Measurements from ENCODE around the gene CD300LD. TPM values are rescaled to one million over a fixed set of nuclear protein-coding genes. Genes with fewer than 3 reads are reported as not detected.

Gene CD300LD
- total RNA-seq, 2 experiments from 2014 or later: not detected

DNA sequence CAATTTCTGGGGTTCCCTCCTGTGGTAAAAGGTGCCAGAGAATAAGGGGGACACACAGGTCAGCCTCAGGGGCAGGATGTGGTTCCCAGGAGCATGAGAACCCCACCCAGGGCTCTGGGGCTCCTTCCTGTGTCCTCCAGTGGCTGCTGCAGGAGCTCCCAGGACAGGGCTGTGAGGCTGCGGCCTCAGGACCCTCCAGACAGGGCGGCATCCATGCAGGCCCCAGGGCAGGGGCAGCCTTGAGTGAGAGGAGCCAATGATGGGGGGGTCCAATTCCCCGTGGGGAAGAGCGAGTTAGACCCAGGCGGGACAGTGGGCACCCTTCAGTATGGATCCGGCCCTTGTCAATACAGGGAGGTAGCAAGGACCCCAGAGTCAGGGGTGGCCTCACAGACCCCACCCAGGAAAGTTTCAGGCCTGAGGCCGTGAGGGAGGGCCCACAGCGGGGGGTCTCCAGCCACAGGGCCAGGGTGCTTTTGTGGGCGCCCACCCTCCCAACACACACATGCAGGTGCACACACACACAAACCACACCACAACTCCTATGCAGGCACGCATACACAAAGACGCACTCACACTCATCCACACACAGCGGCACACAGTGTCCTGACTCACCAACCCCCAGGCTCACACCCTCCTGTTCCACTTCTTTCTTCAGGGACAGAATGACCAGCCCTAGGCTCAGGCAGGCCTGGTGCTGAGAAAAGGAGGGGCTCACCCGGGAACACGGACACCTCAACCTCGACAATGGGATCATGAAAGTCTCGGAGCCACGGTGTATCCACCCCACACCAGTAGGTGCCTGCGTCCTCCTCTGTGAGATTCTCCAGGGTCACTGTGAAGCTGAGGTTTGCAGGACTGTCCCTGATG lies 48.0 kb downstream of the CD300LD start:
- Mint-ChIP-seq H3K36me3 (ENCODE audit: low read depth) (no peaks in the 10 kb centered on the region), H3K27ac (no peak overlapping the region), H3K27me3 (peaks cover 17% of the 10 kb centered on the region), H3K9me3 (no peaks in the 10 kb centered on the region), H3K4me3 (no peak overlapping the region), H3K4me1 (peaks cover 51% of the 10 kb centered on the region)
- POLR2A ChIA-PET: no interaction called here
- CTCF ChIA-PET: no interaction called here
- DNase-seq: no peak

GRCh38 chr17:74543406-74543805 lies 48.7 kb downstream of the CD300LD start:
- peaks cover 44% of the 10 kb centered on the region for H3K4me1 Mint-ChIP-seq
- H3K36me3 Mint-ChIP-seq (ENCODE audit: low read depth): no peaks in the 10 kb centered on the region
- ChIA-PET POLR2A (no interaction called here), CTCF (no interaction called here)
- H3K27me3 Mint-ChIP-seq: peaks cover 15% of the 10 kb centered on the region
- H3K4me3 Mint-ChIP-seq: no peak overlapping the region
- DNase-seq: no peak
- no peak overlapping the region for H3K27ac Mint-ChIP-seq
- no peaks in the 10 kb centered on the region for H3K9me3 Mint-ChIP-seq

DNA sequence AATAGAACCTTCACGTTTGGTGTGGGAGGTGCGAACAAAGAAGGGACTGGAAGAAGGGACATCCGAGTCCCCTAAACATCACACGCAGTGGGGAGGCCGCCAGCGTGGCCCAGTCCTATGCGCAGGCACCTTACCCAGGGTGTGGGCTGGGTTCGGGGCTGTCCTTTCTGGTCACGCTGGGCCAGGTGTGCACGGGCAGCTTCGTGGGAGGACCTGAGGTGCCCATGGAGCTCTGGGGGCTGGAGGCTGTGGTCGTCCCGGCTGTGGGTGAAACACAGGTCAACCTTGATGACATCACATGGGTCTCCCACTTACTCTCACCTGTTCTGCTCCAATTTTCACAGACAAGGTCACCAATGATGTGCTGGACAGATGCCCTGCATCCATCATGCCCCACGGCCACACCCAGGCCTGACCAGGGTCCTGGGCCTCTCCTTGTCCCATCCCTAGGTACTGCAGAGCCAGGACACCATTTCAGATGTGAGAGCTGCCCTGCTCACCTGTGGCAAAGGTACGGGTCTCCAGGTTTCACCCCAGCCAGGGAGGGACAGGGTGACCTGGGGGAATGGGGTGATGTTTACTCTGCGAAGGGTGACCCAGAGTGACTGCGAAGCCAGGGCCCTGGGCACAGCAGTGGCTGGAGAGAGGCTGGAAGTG lies 49.2 kb downstream of the CD300LD start:
- CTCF ChIA-PET: no interaction called here
- peaks cover 19% of the 10 kb centered on the region for H3K27me3 Mint-ChIP-seq
- no peaks in the 10 kb centered on the region for H3K36me3 Mint-ChIP-seq (ENCODE audit: low read depth)

DNA sequence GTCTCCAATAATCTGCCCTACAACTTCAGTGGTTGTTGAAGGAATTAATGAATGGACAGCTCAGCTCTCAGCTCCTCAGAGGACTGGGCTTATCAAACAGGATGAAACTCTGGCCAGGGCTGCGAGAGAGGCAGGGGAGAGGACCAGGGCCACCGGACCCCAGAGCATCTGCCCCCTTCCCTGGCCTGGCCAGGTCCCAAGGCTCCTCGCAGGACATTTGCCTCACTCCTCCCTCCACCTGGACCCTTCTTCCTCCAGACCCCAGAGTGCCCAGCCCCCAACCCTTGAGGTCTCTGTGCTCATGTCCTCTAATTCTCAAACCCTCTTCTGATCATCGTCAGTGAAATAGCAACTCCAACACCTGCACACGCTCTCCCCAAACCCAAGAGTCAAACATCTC lies 49.9 kb downstream of the CD300LD start:
- ChIA-PET CTCF (no interaction called here), POLR2A (no interaction called here)
- Mint-ChIP-seq H3K27me3 (peaks cover 21% of the 10 kb centered on the region), H3K9me3 (no peaks in the 10 kb centered on the region), H3K4me1 (peaks cover 31% of the 10 kb centered on the region), H3K4me3 (no peak overlapping the region), H3K36me3 (ENCODE audit: low read depth) (no peaks in the 10 kb centered on the region), H3K27ac (no peak overlapping the region)
- DNase-seq: no peak

More for the DNA sequence above, 49.2 kb downstream of the CD300LD start:
- Mint-ChIP-seq H3K9me3 (no peaks in the 10 kb centered on the region), H3K4me3 (no peak overlapping the region), H3K4me1 (peaks cover 38% of the 10 kb centered on the region), H3K27ac (no peak overlapping the region)
- no peak for DNase-seq
- POLR2A ChIA-PET: no interaction called here

DNA sequence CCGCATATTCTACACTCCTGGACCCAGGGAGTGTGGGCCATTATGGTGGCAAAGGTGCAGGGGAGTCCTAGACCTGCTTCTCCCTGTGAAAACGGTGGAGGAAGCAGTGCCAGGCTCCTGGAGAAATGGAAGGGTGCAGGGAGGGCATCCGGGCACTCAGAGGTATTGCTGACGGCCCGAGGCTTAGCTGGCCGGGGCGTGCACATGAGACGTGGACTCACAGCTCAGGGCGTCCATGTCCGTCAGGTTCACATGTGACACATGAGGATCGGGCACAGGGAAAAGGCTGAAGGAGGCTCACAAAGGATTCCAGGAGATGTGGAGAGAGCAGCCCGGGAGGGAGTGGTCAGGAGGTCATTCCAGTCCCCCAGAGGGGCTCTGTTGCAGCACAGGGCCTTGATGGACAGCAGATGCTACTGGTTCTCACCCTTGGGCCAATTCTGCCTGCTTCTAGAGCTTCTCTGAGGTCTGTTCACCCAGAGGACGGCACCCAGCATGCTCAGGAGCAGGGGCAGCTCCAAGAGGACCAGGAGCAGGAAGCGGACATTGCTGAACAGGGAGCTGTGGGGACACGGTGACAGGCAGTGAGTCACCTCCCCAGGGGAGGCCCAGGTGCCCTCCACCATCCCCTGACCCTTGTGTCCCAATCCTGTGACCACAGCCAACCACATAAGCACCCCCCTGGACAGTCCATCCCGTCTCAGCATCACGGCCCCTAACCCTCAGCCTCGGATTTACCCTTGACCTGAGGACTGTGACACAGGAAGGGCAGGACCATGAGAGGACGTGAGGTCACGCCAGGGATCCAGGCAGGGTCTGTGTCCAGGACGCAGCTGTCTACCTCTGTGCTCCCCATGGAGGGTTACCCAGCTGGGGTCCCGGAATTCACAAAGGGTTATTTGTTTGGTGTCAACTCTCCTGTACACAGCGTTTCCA lies 50.6 kb downstream of the CD300LD start:
- no peaks in the 10 kb centered on the region for H3K9me3 Mint-ChIP-seq
- no peak overlapping the region for H3K4me3 Mint-ChIP-seq
- CTCF ChIA-PET: no interaction called here
- no peaks in the 10 kb centered on the region for H3K36me3 Mint-ChIP-seq (ENCODE audit: low read depth)
- POLR2A ChIA-PET: no interaction called here
- H3K27me3 Mint-ChIP-seq: peaks cover 28% of the 10 kb centered on the region
- no peak for DNase-seq
- no peak overlapping the region for H3K27ac Mint-ChIP-seq
- H3K4me1 Mint-ChIP-seq: peaks cover 24% of the 10 kb centered on the region

GRCh38 chr17:74539281-74539820 lies 52.7 kb downstream of the CD300LD start:
- H3K27ac Mint-ChIP-seq: no peak overlapping the region
- H3K4me3 Mint-ChIP-seq: no peak overlapping the region
- no peaks in the 10 kb centered on the region for H3K9me3 Mint-ChIP-seq
- ChIA-PET POLR2A (no interaction called here), CTCF (no interaction called here)
- H3K4me1 Mint-ChIP-seq: peaks cover 5% of the 10 kb centered on the region
- H3K36me3 Mint-ChIP-seq (ENCODE audit: low read depth): no peaks in the 10 kb centered on the region
- H3K27me3 Mint-ChIP-seq: peaks cover 40% of the 10 kb centered on the region
- no peak for DNase-seq

DNA sequence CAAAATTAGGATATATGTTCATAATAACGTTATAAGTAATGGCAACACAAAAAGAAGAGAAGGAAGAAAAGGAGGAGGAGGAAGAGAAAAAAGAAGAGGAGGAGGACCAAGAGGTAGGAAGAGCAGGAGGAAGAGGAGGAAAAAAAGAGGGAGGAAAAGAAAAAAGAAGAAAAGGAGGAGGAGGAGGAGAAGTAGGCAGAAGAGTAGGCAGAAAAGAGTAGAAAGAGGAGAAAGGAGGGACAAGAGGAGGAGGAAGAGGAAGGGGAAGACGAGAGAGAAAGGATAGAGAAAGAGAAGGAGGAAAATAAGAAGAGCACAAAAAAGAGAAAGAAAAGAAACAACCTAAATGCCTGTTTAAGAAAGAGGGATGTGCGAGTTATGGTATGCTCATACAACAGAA lies 55.2 kb downstream of the CD300LD start:
- ChIA-PET CTCF (no interaction called here), POLR2A (no interaction called here)
- no peaks in the 10 kb centered on the region for H3K9me3 Mint-ChIP-seq
- H3K36me3 Mint-ChIP-seq (ENCODE audit: low read depth): no peaks in the 10 kb centered on the region
- H3K27ac Mint-ChIP-seq: no peak overlapping the region
- DNase-seq: no peak
- no peak overlapping the region for H3K4me3 Mint-ChIP-seq
- peaks cover 3% of the 10 kb centered on the region for H3K4me1 Mint-ChIP-seq
- peaks cover 58% of the 10 kb centered on the region for H3K27me3 Mint-ChIP-seq

DNA sequence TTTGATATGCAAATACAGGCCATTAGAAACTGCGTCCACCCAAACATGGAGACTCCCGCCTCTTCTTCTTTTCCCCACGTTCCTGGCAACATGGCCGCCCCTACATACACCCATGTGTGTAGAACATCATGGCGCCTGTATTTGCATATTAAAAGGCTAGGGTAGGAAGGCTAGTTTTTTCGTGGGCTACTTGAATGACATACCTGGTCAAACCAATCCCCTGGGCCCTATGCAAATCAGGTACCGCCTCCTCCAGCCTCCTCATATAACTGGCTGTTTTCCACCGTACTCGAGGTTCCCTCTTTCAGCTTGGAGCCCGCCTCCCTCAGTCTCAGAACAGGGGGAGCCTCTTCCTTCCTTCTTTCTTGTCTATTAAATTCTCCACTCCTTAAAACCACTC lies 60.0 kb downstream of the CD300LD start:
- H3K4me1 Mint-ChIP-seq: peaks cover 3% of the 10 kb centered on the region
- peak; percentile 9 for DNase-seq
- no peaks in the 10 kb centered on the region for H3K36me3 Mint-ChIP-seq (ENCODE audit: low read depth)
- ChIA-PET POLR2A (no interaction called here), CTCF (interaction anchor here (1.1 to 2.7 kb wide), 3 partner anchors 71 to 152 kb away, joined by 5 to 7 read pairs (median 7); no protein-coding TSS in a partner anchor)
- peaks cover 78% of the 10 kb centered on the region for H3K27me3 Mint-ChIP-seq
- H3K27ac Mint-ChIP-seq: no peak overlapping the region
- H3K4me3 Mint-ChIP-seq: no peak overlapping the region
- no peaks in the 10 kb centered on the region for H3K9me3 Mint-ChIP-seq

DNA sequence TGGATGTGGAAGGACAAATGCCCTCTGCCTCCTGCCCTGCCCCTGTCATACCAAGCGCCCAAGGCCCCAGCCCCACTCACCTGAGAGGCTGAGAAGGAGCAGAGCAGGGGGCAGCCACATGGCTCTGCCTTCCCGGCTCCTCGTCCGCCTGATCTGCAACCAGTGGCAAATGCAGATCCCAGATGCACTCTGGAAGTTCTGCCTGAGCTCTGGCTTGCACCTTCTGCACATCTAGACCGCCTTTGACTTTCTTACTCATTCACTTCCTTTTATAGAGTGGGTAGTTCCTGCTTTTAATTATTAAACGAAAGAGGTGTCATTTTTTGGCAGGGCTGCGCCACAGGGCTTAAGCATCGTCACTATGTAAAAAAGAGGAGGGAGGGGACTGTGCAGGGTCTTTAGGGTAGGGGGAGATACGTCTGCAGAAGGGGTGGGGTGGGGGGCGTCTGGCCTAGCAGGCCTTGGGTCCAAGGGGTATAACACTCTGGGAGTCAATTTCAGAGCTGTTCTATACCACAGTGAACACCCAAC lies 60.8 kb downstream of the CD300LD start, which contains the start of gene CD300LB:
CD300LB (minus strand) TSS at position 245 of the 531 bp plus-strand sequence; CDS start at position 120, 125 bp downstream.
- peak; percentile 4 for DNase-seq
- Mint-ChIP-seq H3K4me1 (peaks cover 3% of the 10 kb centered on the region), H3K36me3 (ENCODE audit: low read depth) (no peaks in the 10 kb centered on the region), H3K27ac (no peak within 1 kb of the TSS), H3K27me3 (peaks cover 73% of the 10 kb centered on the region), H3K4me3 (no peak within 1 kb of the TSS), H3K9me3 (no peaks in the 10 kb centered on the region)
- CTCF ChIA-PET: interaction anchor here (1.0 to 2.7 kb wide), 2 partner anchors 71 to 170 kb away, joined by 3 to 7 read pairs; no protein-coding TSS in a partner anchor
- POLR2A ChIA-PET: interaction anchor here (1.4 kb wide), 1 partner anchor 14 kb away, joined by 3 read pairs; the partner anchor contains the start of gene CD300C

DNA sequence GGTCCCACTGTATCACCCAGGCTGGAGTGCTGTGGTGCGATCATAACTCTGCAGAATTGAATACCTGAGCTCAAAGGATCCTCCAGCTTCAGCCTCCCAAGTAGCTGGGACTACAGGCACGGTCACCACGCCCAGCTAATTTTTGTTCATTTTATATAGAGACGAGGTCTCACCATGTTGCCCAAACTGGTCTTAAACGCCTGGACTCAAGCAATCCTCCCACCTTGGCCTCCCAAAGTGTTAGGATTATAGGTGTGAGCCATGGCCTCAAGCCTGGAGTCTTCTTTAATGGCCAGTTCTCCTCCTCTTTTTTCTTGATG lies 61.3 kb downstream of the CD300LD start:
- ChIA-PET CTCF (interaction anchor here (1.0 to 2.7 kb wide), 2 partner anchors 72 to 170 kb away, joined by 3 to 7 read pairs; no protein-coding TSS in a partner anchor), POLR2A (interaction anchor here (1.4 kb wide), 1 partner anchor 15 kb away, joined by 3 read pairs; the partner anchor contains the start of gene CD300C)
- peaks cover 70% of the 10 kb centered on the region for H3K27me3 Mint-ChIP-seq
- peaks cover 3% of the 10 kb centered on the region for H3K4me1 Mint-ChIP-seq
- no peaks in the 10 kb centered on the region for H3K9me3 Mint-ChIP-seq
- no peak overlapping the region for H3K27ac Mint-ChIP-seq
- H3K4me3 Mint-ChIP-seq: no peak overlapping the region
- H3K36me3 Mint-ChIP-seq (ENCODE audit: low read depth): no peaks in the 10 kb centered on the region
- DNase-seq: peak; percentile 4

Measured in activated CD4-positive, alpha-beta memory T cell treated with anti-CD3 and anti-CD28 coated beads, Interleukin-2, amount 10 ng/mL, durations not matched to agents 7 days and 5 days (primary cell).